Cardiac septum (tissue), 1 donor: ENCODE measurements around the gene SPIN1. TPM values are rescaled to one million over a fixed set of nuclear protein-coding genes. Genes with fewer than 3 reads are reported as not detected.

Experiments used
- DNase-seq: peaks from one replicate; pipeline ENCODE4 v3.0.0-alpha.2; 2020; ENCODE audit warnings: low spot score
- intact Hi-C: fragments of 100-400 bp; cut with DNase I; formaldehyde crosslinking; loops from one replicate; pipeline ENCODE4 v1.14.0; 2022
- total RNA-seq: library from RNA; stranded (reverse); fragmentation: NEBNext Ultra II Directional; extraction: Animal tissue kit (Norgen Biotek cat#: 25700); gene quantifications from one replicate; pipeline ENCODE4 v1.2.1, GENCODE V29; 2021
- donor health status: DM: no; HTN: no; CAD: no.

Gene SPIN1
- total RNA-seq, 1 donor from 2014 or later: 49.2 TPM

DNA sequence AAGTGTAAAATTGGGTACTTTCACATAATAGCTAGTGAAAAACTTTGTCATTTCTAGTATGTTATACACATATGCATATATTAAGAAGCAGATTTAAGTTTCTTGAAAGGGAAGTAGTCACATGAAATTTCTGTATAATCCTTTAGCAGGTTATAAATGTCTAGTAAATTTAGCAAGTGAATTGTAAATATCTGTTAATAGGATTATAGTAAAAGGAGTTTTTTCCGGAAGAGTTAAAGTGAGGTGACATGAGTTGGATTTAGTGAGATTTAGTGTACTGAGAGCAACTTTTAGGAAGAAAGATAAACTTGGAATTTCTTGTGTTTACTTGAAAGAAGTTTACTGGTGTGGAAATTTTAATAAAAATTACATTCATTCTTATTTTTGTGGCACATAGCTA lies 38.4 kb downstream of the SPIN1 start:
- intact Hi-C loops: no loop called here
- DNase-seq: no peak

GRCh38 chr9:88429595-88430430 lies 41.6 kb downstream of the SPIN1 start:
- DNase-seq: no peak
- intact Hi-C loops: no loop called here

DNA sequence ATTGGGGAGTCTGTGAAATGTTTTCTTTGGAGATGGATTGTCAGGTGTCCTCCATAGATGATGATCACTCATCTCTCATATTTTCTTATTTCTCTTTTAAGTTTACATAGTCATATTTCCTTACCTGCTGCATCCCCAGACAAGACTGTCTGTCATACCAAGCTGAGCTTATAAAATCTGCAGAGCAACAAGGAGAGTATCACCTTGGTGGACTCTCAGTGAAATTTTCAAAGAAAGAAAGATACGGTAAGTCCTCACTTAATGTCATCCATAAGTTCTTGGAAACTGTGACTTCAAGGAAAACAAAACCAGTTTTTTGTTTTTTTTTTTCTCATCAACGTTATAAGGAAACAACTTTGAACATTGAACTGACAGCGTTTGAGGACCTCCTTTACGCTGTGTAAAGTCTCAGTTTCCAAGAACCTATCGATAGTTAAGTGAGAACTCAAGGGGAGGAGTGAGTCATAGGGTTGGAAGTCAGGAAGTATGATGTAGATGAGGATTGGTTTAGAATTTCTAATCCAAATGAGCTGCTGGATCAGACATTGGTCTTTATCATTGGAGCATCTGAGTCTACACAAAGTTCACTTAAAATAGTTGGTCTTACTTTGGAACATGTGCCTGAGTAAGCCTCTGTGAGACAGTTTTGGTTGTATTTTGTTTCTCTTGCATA lies 45.5 kb downstream of the SPIN1 start:
- intact Hi-C loops: no loop called here
- no peak for DNase-seq

DNA sequence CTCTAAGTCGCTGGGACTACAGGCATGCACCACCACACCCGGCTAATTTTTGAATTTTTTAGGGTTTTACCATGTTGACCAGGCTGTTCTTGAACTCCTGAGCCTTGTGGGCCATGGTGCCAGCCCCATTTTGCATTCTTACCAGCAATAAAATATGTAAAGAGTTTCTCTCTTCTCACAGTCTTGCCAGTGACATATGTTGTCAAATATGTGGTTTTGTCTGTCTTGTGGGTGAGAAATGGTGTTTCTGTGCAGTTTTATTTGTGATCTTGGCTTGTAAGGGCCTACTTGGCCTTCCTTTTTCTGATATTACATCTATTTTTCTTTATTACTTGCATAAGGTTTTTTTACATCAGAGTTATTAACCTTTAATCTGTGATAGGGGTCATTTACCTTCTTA lies 47.1 kb downstream of the SPIN1 start:
- DNase-seq: no peak

GRCh38 chr9:88436379-88436778 lies 48.1 kb downstream of the SPIN1 start:
- no peak for DNase-seq
- intact Hi-C loops: no loop called here

More for the DNA sequence above, 47.1 kb downstream of the SPIN1 start:
- intact Hi-C loops: no loop called here

DNA sequence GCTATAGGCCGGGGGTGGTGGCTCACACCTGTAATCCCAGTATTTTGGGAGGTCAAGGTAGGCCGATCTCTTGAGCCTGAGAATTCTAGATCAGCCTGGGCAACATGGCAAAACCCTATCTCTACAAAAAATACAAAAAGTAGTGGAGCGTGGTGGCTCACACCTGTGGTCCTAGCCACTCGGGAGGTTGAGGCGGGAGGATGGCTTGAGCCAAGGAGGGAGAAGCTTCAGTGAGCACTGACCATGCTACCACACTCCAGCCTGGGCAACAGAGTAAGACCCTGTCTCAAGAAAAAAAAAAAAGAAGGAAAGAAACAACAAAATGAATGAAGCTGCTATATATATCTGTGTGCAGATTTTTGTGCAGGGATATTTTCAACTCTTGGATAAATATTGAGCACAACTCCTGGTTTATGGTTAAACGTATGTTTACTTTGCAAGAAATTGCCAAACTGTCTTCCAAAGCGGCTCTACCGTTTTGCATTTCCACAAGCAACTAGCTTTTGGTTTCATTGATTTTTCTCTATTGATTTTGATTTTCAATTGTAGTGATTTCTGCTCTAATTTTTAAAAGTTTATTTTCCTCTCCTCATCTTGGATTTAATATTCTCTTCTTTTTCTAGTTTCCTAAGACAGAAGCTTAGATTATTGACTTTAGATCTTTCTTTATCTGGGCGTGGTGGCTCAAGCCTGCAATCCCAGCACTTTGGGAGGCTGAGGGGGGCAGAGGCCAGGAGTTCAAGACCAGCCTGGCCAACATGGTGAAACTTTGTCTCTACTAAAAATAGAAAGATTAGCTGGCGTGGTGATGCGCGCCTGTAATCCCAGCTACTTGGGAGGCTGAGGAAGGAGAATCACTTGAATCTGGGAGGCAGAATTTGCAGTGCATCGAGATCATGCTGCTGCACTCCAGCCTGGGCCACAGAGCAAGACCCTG lies 49.2 kb downstream of the SPIN1 start:
- DNase-seq: no peak
- intact Hi-C loops: no loop called here

GRCh38 chr9:88438811-88439210 lies 50.6 kb downstream of the SPIN1 start:
- intact Hi-C loops: no loop called here
- no peak for DNase-seq

- no peak for DNase-seq
These were observed 53.2 kb downstream of the SPIN1 start for GRCh38 chr9:88441301-88442007.

DNA sequence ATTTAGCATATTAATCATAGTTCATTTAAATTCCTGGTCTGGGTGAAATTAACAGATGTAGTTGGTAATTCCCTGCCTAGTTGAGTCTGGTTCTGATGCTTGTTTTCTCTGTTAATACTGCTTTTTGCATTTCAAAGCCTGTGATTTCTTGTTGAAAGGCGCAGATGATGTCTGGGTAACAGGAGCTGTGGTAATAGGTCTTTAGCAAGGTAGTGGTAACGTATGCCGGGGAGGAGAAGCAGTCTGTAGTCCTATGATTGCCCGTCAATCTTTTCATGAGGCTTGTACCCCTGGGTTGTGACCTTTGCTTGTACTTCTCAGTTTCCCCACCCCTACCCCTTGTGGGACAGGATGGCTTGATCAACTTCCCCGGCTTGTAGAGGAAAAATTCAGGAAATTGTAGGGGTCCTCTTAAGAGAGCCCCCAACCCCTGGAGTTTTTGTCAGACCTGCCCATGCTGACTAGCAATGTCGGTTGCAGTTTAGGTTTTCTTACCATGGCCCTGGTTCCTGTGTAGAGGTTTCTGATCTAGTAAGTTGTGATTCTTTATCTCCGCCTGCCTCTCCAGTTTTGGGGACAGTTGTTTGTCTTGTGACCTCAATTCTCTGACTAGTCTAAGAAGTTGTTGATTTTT lies 55.4 kb downstream of the SPIN1 start:
- intact Hi-C loops: no loop called here
- DNase-seq: no peak

More at GRCh38 chr9:88441301-88442007, 53.2 kb downstream of the SPIN1 start:
- intact Hi-C loops: no loop called here

DNA sequence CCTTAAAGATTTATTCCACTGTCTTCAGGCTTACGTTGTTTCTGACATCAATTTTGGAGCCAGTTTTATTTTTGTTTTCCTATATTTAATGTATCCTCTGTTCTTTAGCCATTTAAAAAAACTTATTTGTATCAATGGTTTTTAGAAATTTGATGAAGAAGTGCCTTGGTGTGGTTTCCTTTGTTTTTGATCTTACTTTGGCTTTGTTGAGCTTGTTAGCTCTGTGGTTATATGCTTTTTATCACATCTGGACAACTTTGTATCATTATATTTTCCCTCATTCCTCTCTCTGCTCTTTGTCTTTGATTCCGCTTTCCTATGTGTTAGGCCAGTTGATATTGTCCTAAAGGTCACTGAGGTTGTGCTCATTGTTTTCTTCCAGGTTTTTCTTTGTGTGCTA lies 58.5 kb downstream of the SPIN1 start:
- no peak for DNase-seq
- intact Hi-C loops: no loop called here

GRCh38 chr9:88447431-88447830 lies 59.2 kb downstream of the SPIN1 start:
- intact Hi-C loops: no loop called here
- no peak for DNase-seq

DNA sequence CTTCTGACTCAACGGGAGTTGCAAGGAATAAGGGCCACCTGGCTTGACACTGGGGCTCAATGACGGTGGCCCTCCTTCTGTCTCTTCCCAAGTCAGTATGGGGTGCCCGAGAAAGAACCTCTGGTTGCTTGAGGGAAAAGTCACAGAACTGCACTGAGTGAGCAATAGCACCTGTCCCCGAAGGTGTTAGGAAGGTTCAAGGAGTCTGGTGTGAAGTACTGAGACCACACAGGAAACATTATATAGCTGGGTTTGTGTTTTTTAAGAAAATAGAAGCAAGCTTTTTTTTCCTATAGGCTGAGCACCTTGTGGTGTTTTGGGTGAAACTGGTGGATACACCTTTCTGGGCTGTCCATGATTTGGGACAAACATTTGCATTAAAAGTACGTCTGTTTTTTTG lies 62.9 kb downstream of the SPIN1 start:
- intact Hi-C loops: no loop called here
- no peak for DNase-seq

- intact Hi-C loops: no loop called here
- no peak for DNase-seq
These were observed 70.6 kb downstream of the SPIN1 start for GRCh38 chr9:88458716-88459465.

DNA sequence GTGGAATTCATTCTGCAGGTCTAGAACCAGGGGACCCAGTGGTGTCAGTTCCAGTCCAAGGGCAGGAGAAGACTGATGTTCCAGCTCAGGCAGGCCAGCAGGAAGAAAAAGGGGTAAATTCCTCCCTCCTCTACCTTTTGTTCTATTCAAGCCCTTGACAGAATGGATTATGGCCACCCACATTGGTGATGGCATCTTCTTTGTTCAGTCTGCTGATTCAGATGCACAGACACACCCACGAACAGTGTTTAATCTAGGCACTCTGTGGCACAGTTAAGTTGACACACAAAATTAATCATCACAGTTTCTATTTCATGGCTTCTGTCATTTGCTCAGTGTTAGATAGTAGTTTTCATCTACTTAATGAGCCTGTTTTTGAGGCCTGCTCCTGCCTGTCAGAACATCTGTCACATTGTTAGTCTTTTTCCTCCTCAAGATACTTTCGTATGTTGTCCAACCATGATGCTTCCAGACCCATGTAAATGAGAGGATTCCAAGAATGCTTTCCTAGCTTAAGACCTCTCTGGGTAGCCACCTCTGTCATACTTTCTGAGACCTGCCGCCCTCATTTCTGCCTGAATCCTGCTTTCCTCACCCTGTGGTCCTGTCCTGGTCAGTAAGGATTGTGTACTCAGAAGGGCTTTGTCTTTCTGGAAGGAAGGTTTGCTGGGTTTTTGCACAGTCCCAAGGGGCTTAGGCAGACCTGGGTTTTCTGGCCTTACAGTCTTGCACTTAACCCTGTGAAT lies 72.5 kb downstream of the SPIN1 start:
- intact Hi-C loops: no loop called here
- no peak for DNase-seq

GRCh38 chr9:88462191-88462590 lies 73.9 kb downstream of the SPIN1 start:
- no peak for DNase-seq
- intact Hi-C loops: no loop called here

GRCh38 chr9:88464851-88465250 lies 76.6 kb downstream of the SPIN1 start:
- no peak for DNase-seq
- intact Hi-C loops: no loop called here

DNA sequence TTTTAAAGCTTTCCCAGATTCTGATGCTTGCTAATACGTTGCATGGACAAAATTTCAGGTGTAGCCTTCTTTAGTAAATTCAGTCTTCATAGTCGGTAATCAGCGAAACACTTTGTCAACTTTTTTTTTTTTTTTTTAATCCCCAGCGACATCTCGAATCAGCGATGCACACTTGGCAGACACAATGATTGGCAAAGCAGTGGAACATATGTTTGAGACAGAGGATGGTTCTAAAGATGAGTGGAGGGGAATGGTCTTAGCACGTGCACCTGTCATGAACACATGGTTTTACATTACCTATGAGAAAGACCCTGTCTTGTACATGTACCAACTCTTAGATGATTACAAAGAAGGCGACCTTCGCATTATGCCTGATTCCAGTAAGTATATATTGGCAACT lies 80.0 kb downstream of the SPIN1 start:
- intact Hi-C loops: no loop called here
- no peak for DNase-seq
